Aorta (tissue), 5 donors: ENCODE measurements around the gene C1orf21. TPM values are rescaled to one million over a fixed set of nuclear protein-coding genes. Genes with fewer than 3 reads are reported as not detected.

Source experiments
- ATAC-seq: fragments of 200-7000 bp; cut with Tn5 transposase; one replicate; pipeline ENCODE4 v1.9.1; 2022; ENCODE audit warnings: moderate library complexity; ENCODE audit not compliant: low FRiP score
- DNase-seq, 2 donors: peaks; one replicate each; pipeline ENCODE4 v3.0.0-alpha.2; 2020
- H3K27ac ChIP-seq, 2 donors: one replicate each; pipeline ENCODE4 v1.5.1; 2013; ENCODE audit warnings: low read length in 2 of 2, mild to moderate bottlenecking in 2 of 2, moderate library complexity in 2 of 2, control low read depth in 1 of 2, inconsistent platforms in 1 of 2, low read depth in 1 of 2
- H3K27me3 ChIP-seq, 2 donors: one replicate each; pipeline ENCODE4 v1.6.1; 2013; ENCODE audit warnings: control low read depth in 1 of 2, low read length in 1 of 2, mild to moderate bottlenecking in 1 of 2, moderate library complexity in 1 of 2; ENCODE audit not compliant: insufficient read depth in 2 of 2, control insufficient read depth in 1 of 2
- H3K36me3 ChIP-seq, 2 donors: one replicate each; pipeline ENCODE4 v1.6.1; 2013; ENCODE audit warnings: control low read depth in 1 of 2, low read length in 1 of 2, mild to moderate bottlenecking in 1 of 2; ENCODE audit not compliant: insufficient read depth in 2 of 2, control insufficient read depth in 1 of 2
- H3K4me1 ChIP-seq, 2 donors: one replicate each; pipeline ENCODE4 v1.6.1; 2013; ENCODE audit warnings: low read length in 2 of 2, control low read depth in 1 of 2, mild to moderate bottlenecking in 1 of 2, moderate library complexity in 1 of 2; ENCODE audit not compliant: insufficient read depth in 2 of 2, control insufficient read depth in 1 of 2
- H3K4me3 ChIP-seq, 2 donors: one replicate each; pipeline ENCODE4 v1.5.1; 2013; ENCODE audit warnings: low read length in 2 of 2, control low read depth in 1 of 2, mild to moderate bottlenecking in 1 of 2
- H3K9me3 ChIP-seq: one replicate; pipeline ENCODE4 v1.6.1; 2013; ENCODE audit warnings: mild to moderate bottlenecking, low read length; ENCODE audit not compliant: control insufficient read depth
- WGBS, 2 donors: extraction: QIAGEN DNeasy Blood & Tissue Kit; methylation state at CpG; one replicate each; pipeline ENCODE4 v1.1.7; 2013; 5-methylcytosine and 5-hydroxymethylcytosine counted together
- intact Hi-C, 2 donors: fragments of 100-400 bp; cut with DNase I; formaldehyde crosslinking; loops; one replicate each; pipeline versions ENCODE4 v1.14.2 to v1.15.0; 2022
- polyA plus RNA-seq, 2 donors: library from polyadenylated mRNA; stranded (reverse); fragments of 200-250 nt; gene quantifications; one replicate each; pipeline ENCODE4 v1.2.3, GENCODE V29; 2013
- total RNA-seq, 2 donors: library from RNA; stranded (reverse); fragmentation: NEBNext Ultra II Directional; extraction: Animal tissue kit (Norgen Biotek cat#: 25700); gene quantifications; one replicate each; pipeline ENCODE4 v1.2.1, GENCODE V29; 2021
- donor health status: healthy with polysubstance abuse.
- donor health status: Bipolar disorder and iron deficiency.
- donor health status: DM: no; HTN: no; CAD: no.
- donor health status: DM: no; HTN: no; CAD: no.
- donor health status: DM: yes; HTN: yes; CAD: no.

Gene C1orf21
- total and polyA plus RNA-seq, 4 donors: 7.6 to 65.7 (median 42.9) TPM

DNA sequence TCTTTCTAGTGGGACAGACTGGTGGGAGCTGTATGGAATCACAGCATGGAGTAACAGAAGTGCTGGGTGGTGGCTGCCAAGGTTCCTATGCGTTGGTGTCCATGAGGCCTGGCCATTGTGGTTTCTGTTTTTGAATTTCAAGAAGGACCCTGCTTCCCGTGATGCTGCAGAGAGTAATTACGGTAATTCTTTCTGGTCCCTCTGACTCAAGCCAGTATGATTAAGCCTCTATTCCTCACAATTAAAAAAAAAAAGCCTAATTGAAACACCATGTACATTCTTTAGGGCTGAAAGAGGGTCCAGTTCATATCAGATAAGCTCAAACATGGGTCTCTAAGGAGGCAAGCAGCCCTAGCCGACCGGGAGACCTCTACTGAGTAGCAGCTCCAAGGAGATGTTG lies 10.5 kb upstream of the C1orf21 start:
- no peak for DNase-seq
- ATAC-seq: no peak
- no peaks in the 10 kb centered on the region for H3K27me3 ChIP-seq
- H3K4me3 ChIP-seq: no peak overlapping the region
- no peak overlapping the region for H3K27ac ChIP-seq
- no peaks in the 10 kb centered on the region for H3K4me1 ChIP-seq
- H3K36me3 ChIP-seq: no peaks in the 10 kb centered on the region
- intact Hi-C loops: no loop called here
- H3K9me3 ChIP-seq: no peaks in the 10 kb centered on the region
- WGBS, 2 donors: 93 to 95% methylated on average over 5 of the region's 5 CpGs

GRCh38 chr1:184379111-184379752 lies 7.6 kb upstream of the C1orf21 start:
- Histone ChIP-seq H3K9me3 (no peaks in the 10 kb centered on the region), H3K4me1 (no peaks in the 10 kb centered on the region), H3K27ac (no peak overlapping the region), H3K4me3 (no peak overlapping the region), H3K36me3 (no peaks in the 10 kb centered on the region), H3K27me3 (no peaks in the 10 kb centered on the region)
- WGBS, 2 donors: 60 to 61% methylated on average over 6 of the region's 6 CpGs
- no peak for DNase-seq
- intact Hi-C loops: no loop called here
- ATAC-seq: no peak

GRCh38 chr1:184380468-184380867 lies 6.4 kb upstream of the C1orf21 start:
- Histone ChIP-seq H3K4me3 (no peak overlapping the region), H3K36me3 (no peaks in the 10 kb centered on the region), H3K4me1 (no peaks in the 10 kb centered on the region), H3K27me3 (no peaks in the 10 kb centered on the region), H3K27ac (no peak overlapping the region), H3K9me3 (no peaks in the 10 kb centered on the region)
- 90 to 95% methylated on average over 1 of the region's 1 CpG for WGBS, 2 donors
- DNase-seq (no peak), ATAC-seq (no peak)
- intact Hi-C loops: loop anchor here in 1 of 2 donors (10.0 kb wide), 2 partner anchors 104 to 136 kb away; no protein-coding TSS in a partner anchor

GRCh38 chr1:184383772-184384323 lies 3.0 kb upstream of the C1orf21 start:
- DNase-seq: no peak
- Histone ChIP-seq H3K9me3 (no peaks in the 10 kb centered on the region), H3K4me3 (no peak overlapping the region), H3K27me3 (no peaks in the 10 kb centered on the region), H3K27ac (no peak overlapping the region), H3K4me1 (peaks cover 0 to under 1% of the 10 kb centered on the region in 2 donors), H3K36me3 (no peaks in the 10 kb centered on the region)
- WGBS, 2 donors: 65 to 70% methylated on average over 3 of the region's 3 CpGs
- intact Hi-C loops: loop anchor here in 1 of 2 donors (10.0 kb wide), 2 partner anchors 101 to 139 kb away; no protein-coding TSS in a partner anchor
- no peak for ATAC-seq

DNA sequence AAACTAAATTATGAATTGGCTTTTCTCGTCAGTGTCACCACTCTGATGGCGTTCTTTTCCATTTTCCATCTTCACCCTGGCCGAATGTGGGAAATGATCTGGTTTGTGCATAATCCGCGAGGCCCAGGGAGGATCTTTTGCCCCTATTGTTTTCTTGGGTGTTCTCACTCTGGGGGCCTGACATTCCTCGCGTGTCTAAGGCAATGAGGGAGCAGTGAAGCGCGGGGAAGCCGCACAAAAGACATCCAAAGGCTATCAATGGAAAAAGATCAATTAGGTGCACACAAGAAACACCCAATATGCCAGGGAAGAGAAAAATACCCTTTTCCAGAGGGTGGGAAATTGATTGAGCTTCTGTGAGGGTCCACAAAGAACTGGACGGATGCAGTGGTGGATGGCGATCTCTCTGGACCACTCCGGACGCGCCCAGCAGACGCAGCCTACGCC lies 941 bp upstream of the C1orf21 start:
- Histone ChIP-seq H3K4me1 (peaks cover 0 to 3% of the 10 kb centered on the region in 2 donors), H3K27ac (no peak overlapping the region), H3K36me3 (no peaks in the 10 kb centered on the region), H3K9me3 (no peaks in the 10 kb centered on the region), H3K4me3 (peak overlapping the region; percentile 68 to 99), H3K27me3 (no peaks in the 10 kb centered on the region)
- intact Hi-C loops: loop anchor here (2.0 to 10.0 kb wide), 6 partner anchors 89 to 276 kb away; no protein-coding TSS in a partner anchor
- ATAC-seq (no peak), DNase-seq (no peak)
- 53 to 55% methylated on average over 17 of the region's 17 CpGs for WGBS, 2 donors

DNA sequence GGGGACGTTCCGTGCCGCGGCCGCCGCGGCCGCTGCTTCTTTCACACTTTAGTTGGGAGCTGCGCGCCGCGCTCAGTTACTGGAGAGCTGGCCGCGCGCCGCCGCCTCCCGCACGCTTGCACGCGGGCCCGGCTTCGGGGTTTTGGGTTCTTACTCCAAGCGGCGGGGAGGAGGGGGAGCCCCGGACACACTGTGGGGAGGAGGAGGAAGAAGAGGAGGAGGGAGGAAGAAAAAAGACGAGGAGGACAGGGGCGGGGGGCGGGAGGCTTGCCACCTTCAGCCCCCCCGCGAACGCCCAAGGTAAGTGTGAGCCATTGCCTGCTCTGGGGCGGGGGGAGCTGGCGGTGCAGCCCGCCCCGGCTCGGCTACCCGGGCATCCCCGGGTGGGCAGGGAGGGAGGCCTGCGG lies 243 bp downstream of the C1orf21 start:
- Histone ChIP-seq H3K27me3 (no peaks in the 10 kb centered on the region), H3K4me3 (peak overlapping the region; percentile 68 to 99), H3K4me1 (peaks cover 0 to 3% of the 10 kb centered on the region in 2 donors), H3K9me3 (no peaks in the 10 kb centered on the region), H3K36me3 (no peaks in the 10 kb centered on the region), H3K27ac (no peak overlapping the region)
- WGBS, 2 donors: 1% methylated on average over 33 to 40 of the region's 40 CpGs
- ATAC-seq: no peak
- DNase-seq: no peak
- intact Hi-C loops: loop anchor here (2.0 to 10.0 kb wide), 6 partner anchors 90 to 275 kb away; no protein-coding TSS in a partner anchor

DNA sequence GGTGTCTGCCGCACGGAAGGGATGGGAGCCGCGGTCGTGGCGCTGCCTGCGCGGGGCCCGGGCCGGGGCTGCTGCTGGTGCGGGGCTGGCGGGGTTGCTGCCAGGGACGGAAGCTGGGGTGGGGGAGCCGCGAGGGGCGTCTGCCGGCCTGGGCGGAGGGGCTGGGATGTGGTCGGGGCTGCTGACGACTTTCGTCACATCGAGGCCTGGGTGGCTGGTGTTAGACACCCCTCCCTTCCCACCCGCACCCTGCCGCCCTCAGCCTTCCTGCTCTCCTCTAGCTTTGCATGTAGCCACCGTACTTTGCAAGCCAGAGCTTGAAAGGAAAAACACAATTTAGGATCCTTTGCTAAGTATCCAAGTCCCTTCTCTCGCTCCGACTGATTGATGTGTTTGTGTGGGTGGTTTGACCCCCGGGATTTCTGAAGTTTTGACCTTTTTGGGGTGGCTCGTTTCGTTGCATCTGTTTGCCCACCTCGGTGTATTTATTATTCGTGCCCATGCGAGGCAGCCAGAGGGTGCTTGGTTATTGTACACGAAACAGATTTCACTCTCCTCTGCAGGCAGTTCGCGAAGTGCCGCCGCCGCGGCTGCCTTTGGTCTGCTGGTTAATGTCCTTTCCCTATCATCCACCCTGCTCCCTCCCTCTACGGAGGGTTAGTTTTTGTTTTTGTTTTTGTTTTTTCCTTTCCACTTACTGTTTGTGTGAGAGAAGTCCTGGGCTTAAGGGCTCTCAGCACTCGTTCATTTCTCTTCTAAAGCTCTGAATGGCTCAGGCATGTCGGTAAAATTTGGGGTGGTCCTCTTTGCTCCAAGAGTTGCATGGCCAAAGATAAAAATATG lies 868 bp downstream of the C1orf21 start:
- no peaks in the 10 kb centered on the region for H3K27me3 ChIP-seq
- H3K36me3 ChIP-seq: no peaks in the 10 kb centered on the region
- H3K4me1 ChIP-seq: peaks cover 0 to 3% of the 10 kb centered on the region in 2 donors
- DNase-seq (peak; percentile 68 to 83), ATAC-seq (peak; percentile 64)
- 0% methylated on average over 32 to 43 of the region's 43 CpGs for WGBS, 2 donors
- no peaks in the 10 kb centered on the region for H3K9me3 ChIP-seq
- peak overlapping the region; percentile 68 to 99 for H3K4me3 ChIP-seq
- intact Hi-C loops: loop anchor here (2.0 to 10.0 kb wide), 6 partner anchors 91 to 275 kb away; no protein-coding TSS in a partner anchor
- no peak overlapping the region for H3K27ac ChIP-seq

DNA sequence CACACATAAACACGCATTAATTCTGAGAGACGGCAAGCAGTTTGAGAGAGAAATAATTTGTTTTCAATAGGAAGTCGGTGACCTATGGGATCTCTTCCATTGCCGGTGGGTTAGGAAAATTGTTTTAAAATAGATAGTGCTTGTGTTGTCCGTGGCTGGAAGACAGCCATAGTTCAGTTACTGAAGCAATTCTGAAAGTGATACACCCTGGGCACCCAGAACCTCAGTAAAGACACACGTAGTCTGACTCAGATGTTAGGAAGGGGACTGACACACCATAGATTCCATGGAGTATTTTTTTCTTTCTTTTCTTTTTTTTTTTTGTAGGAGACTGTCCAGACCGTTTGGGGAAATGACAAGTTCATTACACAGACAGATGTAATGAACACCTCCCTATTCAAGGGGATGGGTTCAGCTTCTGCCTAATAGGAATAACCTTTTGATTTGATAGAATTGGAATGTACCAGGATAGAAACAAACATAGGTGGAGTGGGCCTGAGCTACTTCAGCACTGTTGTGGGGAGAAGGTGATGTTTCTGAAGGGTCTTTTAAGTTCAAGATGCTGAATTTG lies 1.6 kb downstream of the C1orf21 start:
- no peaks in the 10 kb centered on the region for H3K27me3 ChIP-seq
- DNase-seq (no peak), ATAC-seq (no peak)
- intact Hi-C loops: loop anchor here (5.0 to 10.0 kb wide), 5 partner anchors 96 to 274 kb away; no protein-coding TSS in a partner anchor
- no peaks in the 10 kb centered on the region for H3K36me3 ChIP-seq
- H3K27ac ChIP-seq: no peak overlapping the region
- peaks cover 0 to 3% of the 10 kb centered on the region in 2 donors for H3K4me1 ChIP-seq
- peak overlapping the region; percentile 68 to 99 for H3K4me3 ChIP-seq
- WGBS, 2 donors: 5 to 6% methylated on average over 7 of the region's 7 CpGs
- H3K9me3 ChIP-seq: no peaks in the 10 kb centered on the region
